Hematopoietic multipotent progenitor cell treated with erythropoietin and hydrocortisone succinate and interleukin-3 and kit ligand, for 4 days (in vitro differentiated cells): ENCODE results near the gene EREG.
"Not testable (repeated sequence)": the region's sequence is repeated elsewhere in the genome, so short reads cannot be mapped to it uniquely, and the experiment has no call there.

Experiments
- DNase-seq: peaks from one replicate; pipeline ENCODE4 v3.0.0-alpha.2; 2015

The EREG gene

DNA sequence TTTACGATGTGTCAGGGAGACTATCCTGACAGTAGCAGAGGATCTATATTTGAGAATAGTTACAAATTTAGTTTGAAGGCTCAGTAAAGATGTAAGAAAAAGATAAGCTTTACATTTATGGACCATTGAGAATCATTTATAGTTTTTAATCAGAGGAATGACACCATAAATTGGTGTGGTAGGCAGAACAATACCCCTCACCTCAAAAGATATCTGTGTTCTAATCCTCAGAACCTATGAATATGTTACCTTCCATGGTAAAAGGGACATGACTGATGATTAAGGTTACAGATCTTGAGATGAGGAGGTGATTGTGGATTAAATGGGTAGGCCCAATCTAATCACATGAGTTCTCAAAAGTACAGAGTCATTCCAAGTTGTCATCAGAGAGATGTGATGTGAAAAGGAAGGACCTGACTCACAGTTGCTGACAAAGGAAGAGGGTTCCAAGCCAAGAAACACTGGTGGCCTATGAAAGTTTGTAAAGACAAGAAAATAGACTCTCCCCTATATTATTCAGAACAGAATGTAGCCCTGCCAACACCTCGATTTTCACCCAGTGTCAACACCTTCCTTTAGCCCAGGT is 27.0 kb downstream of the EREG start:
- DNase-seq: no peak

GRCh38 chr4:74394476-74395136 is 29.7 kb downstream of the EREG start:
- peak; percentile 44 for DNase-seq

- DNase-seq: no peak
Observed at GRCh38 chr4:74395633-74396032, 30.7 kb downstream of the EREG start.

DNA sequence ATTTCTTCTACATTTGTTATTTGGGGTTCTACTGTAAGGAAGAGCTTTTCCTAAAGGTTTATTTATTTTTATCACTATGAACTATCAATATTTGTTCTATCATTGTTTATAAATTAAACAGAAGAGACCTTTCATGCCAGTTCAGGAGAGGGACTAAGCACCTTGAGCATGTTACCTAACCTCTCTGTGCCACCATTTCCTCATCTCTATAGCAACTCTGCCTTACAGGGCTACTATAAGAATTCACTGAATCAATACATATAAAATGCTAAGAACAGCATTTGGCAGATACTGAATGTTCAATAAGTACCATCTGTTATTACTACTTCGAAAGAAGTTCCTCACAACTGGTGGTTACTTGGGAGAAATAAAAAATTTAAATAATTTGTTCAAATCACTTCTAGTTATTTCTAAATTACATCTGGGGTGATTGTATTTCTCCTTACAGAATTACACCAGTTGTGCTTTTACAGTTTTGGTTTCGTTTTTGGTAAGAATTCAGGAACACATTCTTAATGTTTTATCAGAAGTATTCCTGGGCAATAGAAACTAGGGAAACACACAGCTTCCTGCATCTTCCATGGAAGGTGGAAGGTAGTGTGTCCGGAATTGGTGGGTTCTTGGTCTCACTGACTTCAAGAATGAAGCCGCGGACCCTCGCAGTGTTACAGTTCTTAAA is 32.9 kb downstream of the EREG start:
- peak; percentile 61 for DNase-seq

DNA sequence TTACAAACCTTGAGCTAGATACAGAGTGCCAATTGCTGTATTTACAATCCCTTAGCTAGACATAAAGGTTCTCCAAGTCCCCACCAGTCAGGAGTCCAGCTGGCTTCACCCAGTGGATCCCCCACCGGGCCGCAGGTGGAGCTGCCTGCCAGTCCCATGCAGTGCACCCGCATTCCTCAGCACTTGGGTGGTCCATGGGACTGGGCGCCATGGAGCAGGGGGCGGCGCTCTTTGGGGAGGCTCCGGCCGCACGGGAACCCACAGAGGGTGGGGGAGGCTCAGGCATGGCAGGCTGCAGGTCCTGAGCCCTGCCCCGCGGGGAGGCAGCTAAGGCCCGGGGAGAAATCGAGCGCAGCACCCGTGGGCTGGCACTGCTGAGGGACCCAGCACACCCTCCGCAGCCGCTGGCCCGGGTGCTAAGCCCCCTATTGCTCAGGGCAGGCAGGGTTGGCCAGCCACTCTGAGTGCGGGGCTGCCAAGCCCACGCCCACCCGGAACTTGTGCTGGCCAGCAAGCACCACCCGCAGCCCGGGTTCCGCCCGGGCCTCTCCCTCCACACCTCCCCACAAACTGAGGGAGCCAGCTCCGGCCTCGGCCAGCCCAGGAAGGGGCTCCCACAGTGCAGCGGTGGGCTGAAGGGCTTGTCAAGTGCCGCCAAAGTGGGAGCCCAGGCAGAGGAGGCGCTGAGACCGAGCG is 34.1 kb downstream of the EREG start:
- not testable (repeated sequence) for DNase-seq

GRCh38 chr4:74400395-74400794 is 35.5 kb downstream of the EREG start:
- DNase-seq: no peak

DNA sequence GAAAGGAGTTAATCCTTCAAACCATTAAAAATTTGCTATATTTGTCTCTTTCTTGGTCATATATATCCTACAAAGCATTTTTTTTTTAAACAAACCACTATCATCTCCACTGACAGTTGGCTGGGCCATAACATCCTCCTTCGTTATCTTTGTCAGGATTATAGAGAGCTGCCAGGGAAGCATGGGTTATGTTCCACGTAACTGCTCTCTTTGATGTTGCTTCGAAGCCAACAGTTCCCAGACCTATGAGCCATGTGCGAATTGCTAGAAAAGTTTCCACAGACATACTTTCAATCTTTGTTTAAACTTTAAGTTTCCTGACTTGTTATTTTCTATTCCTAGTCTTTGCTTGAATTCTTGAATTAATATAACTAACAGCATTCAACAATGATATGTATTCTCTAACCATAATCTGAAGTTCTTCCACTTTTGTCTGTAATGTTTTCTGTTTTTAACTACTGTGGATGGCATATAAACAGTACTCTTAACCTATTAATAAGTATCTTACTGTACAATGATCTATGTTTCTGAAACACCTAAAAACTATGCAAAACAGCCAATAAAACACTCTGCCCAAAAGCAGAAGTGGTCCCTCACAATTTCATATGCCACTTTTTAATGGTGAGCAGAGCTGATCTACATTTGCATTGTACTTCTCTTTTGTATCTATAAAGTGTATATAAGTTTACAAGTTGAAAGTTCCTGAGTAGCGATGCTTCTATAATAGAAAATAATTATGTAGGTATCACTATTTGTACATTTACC is 37.9 kb downstream of the EREG start:
- DNase-seq: peak; percentile 45

DNA sequence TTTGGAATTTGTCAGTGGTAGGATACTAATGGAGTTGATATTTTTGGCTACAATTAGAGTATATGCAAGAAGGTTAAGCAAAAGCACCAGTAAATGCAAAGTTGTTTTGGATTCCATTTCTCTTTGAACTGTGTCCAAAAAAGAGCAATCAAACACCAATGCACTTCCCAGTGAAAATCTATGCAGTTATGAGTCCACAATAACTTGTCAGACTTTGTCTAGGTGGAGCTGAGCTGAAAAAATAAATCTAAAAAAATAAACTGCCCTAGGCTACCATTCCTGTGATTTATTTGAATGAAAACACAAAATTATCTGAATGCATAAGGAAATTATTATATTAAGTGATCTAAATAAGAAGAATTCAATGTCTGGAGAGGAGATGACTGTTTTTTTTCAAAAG is 42.9 kb downstream of the EREG start:
- no peak for DNase-seq

DNA sequence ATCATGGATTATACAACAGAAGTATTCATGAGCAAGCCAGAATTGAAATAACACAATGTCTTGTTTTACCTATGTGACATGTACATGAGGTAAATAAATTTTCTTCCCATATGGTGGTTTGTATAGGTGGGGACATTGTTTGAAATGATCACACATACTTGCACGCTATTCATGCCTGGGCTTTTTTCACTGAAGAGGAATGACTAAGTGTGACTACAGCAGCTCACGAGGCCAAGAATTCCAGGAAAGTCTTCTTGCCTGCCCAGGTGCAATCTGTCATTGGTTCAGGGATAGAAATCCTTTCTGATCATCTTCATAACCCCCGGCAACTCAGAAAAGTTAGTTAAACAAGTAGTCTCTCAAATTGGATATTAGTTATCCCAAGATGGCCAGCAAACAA is 43.7 kb downstream of the EREG start:
- no peak for DNase-seq

- DNase-seq: no peak
Observed at GRCh38 chr4:74410272-74410671, 45.3 kb downstream of the EREG start.

DNA sequence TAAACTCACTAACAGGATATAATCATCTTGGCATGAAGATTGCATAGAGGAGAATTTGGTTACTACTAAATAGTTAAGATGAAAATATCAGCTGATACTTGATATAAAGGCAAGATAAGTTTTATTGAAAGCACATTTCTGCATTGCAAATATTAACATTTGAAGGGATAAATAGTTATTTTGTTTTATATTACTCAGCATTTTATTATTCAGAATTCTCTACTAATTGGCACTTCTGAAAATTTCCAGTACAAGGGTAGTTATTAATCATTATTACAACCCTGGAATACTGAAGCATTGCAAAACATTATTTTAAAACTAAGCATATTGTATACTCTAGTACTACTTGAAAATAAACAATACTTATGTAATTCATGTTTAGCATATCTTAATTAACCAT is 47.3 kb downstream of the EREG start:
- DNase-seq: no peak

- no peak for DNase-seq
Observed at GRCh38 chr4:74413265-74413664, 48.3 kb downstream of the EREG start.

DNA sequence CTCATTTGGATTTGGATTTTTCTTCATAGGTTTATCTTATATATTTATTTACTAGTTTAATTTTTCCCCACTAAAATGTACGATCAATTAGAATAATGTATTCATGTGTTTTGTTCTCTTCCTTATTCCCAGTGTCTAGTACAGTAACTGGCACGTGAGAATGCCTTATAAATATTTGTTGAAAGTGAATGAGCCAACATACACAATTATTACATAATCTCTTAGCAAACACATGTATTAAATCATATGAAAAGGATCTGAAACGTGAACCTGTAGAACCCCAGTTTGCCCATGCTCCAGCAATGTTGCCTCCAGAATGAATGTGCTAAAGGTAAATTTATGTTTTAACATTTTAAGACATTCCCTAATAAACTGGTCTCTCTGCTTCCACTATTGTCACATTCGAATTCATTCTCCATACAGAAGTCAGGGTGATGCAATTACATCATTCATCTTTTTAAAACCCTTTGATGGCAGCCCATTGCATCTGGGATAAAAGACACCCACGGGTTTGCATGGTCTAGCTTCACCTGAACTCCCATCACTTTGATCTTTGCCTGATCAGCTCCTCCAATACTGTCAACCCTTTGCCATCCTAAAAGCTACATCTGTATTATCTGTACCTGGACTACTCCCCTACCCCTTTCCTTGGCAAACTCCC is 49.3 kb downstream of the EREG start:
- no peak for DNase-seq

GRCh38 chr4:74415602-74416300 is 50.8 kb downstream of the EREG start:
- DNase-seq: no peak

DNA sequence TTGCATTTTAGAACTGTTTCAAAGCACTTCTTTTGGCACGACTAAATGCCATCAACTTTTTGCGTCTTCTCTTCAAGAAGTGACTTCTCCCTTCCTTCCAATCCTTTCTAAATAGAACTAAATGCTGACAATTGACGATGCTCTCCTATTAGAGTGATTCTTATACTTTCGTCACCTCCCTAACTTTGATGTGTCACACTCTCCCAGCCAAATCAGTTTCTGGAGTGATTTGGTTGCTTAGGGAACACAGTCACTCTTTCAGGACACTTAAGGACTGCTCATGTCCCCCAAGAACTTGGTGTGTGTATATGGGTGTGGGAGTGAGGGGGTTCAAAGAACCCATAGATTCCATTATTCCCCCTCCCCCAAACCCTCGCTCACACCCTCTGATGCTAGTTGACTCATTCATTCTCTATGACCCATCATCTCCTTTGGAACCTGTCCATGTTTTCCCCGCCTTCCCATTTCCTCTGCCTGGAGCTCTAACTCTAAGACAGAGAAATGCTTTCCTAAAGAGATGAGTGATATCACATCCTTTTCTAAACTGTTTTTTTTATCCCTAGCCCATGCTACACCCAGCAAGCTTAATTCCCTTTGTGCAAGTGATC is 53.2 kb downstream of the EREG start:
- no peak for DNase-seq

- DNase-seq: no peak
Observed at GRCh38 chr4:74420863-74421262, 55.9 kb downstream of the EREG start.

- DNase-seq: peak; percentile 71
Observed at GRCh38 chr4:74423104-74423503, 58.2 kb downstream of the EREG start.

- DNase-seq: no peak
Observed at GRCh38 chr4:74424111-74424510, 59.2 kb downstream of the EREG start.

- peak; percentile 50 for DNase-seq
Observed at GRCh38 chr4:74426101-74426500, 61.2 kb downstream of the EREG start.

GRCh38 chr4:74428276-74428675 is 63.3 kb downstream of the EREG start:
- peak; percentile 90 for DNase-seq

DNA sequence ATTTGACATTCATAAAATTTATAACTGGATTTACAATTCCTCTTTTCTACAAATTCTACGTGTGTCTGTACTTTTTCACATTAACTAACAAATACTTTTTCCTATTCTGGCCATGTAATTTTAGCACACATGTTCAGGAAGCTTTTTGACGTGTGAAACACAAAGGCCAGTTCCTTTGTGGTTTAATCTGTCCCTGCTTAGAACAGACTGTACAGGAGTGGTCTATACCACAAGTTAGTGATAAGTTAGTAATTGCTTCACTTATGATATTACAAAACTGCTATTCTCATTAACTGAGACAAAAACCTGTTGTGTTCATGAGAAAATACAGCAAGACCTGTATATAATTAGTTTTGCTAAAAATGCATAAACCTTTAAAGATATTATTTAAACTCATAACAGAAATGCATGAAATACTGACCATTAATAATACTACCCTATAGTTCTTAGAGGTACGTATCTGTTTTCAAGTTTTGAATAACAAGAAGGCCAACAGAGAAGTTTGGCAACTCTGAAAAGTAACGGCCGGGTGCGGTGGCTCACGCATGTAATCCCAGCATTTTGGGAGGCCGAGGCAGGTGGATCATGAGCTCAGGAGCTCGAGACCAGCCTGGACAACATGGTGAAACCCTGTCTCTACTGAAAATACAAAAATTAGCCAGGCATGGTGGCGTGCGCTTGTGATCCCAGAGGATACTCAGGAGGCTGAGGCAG is 66.3 kb downstream of the EREG start:
- DNase-seq: peak; percentile 96
